ENCODE results near the gene SAP30.

GRCh38 chr4:173426064-173426463, 55.3 kb downstream of the SAP30 start:
- TF ChIP-seq CTCF (IDR thresholded peaks at IDR 0.05; ENCODE audit: low read length): no peak
- no peak for TF ChIP-seq EZH2 (IDR thresholded peaks at IDR 0.05; ENCODE audit: borderline replicate concordance, low read length)

Data from OCI-LY1 (cell line).